ENCODE data around the gene STXBP5L. TPM values are rescaled to one million over a fixed set of nuclear protein-coding genes. Genes with fewer than 3 reads are reported as not detected.

The STXBP5L gene
- total RNA-seq, 6 experiments from 2014 or later = not detected

DNA sequence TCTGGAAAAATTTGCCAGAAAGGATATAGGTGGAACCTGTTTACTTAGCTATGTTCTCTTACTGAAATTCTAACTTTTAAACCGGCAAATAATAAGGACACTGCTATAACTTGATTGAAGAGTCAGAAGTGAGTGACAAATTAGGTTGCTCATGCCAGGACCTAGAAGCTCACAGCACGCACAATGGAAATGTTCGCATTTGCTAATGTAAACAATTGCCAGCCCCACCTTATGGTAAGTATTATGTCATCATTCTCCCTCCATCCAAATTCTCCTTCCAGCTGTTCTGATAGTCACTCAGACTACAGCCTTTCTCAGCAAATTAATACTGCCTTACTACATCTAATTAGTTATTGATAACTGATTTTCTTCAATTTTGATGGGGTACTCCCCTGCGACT is 4.8 kb upstream of the STXBP5L start:
- 58% methylated on average over 4 of the region's 4 CpGs for WGBS (ENCODE audit: insufficient coverage, low coverage, low lambda C conversion rate, missing lambda C conversion rate)

DNA sequence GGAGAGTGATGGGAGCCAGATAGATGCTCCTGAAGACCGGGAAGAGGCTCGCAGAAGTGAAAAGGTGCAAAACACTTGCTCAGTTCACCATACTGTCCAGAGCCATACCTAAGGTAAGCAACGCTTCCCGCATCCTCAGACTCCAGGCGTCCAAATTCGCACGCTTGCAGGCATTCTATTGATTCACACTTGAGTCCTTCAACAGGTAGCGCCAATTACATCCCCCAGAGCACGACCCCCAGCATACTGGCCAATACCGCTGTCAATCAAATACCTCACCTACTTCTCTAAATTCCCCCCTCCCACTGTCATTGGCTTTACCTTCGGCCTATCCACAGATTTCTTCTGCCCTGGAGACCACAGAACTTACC is 361 bp upstream of the STXBP5L start:
- no peak overlapping the region for H3K27ac ChIP-seq
- 8% methylated on average over 4 of the region's 11 CpGs for WGBS (ENCODE audit: insufficient coverage, low coverage, low lambda C conversion rate, missing lambda C conversion rate)
- H3K4me3 ChIP-seq = peak overlapping the region in 1 of 3 donors; percentile 39
- no peak for TF ChIP-seq POLR2A (IDR thresholded peaks at IDR 0.05)
- TF ChIP-seq, protein P1, sequence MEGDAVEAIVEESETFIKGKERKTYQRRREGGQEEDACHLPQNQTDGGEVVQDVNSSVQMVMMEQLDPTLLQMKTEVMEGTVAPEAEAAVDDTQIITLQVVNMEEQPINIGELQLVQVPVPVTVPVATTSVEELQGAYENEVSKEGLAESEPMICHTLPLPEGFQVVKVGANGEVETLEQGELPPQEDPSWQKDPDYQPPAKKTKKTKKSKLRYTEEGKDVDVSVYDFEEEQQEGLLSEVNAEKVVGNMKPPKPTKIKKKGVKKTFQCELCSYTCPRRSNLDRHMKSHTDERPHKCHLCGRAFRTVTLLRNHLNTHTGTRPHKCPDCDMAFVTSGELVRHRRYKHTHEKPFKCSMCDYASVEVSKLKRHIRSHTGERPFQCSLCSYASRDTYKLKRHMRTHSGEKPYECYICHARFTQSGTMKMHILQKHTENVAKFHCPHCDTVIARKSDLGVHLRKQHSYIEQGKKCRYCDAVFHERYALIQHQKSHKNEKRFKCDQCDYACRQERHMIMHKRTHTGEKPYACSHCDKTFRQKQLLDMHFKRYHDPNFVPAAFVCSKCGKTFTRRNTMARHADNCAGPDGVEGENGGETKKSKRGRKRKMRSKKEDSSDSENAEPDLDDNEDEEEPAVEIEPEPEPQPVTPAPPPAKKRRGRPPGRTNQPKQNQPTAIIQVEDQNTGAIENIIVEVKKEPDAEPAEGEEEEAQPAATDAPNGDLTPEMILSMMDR (IDR thresholded peaks at IDR 0.05) = no peak
- no peaks in the 10 kb centered on the region for H3K4me1 ChIP-seq
- intact Hi-C loops (cut with DNase I) = no loop called here
- DNase-seq (no peak), ATAC-seq (peak in 1 of 4 donors; percentile 11)
- H3K9me3 ChIP-seq = no peaks in the 10 kb centered on the region
- H3K27me3 ChIP-seq = peaks cover 5 to 23% of the 10 kb centered on the region in 2 donors
- H3K36me3 ChIP-seq = no peaks in the 10 kb centered on the region

More for the DNA sequence above, 4.8 kb upstream of the STXBP5L start:
- TF ChIP-seq, protein P1 (IDR thresholded peaks at IDR 0.05) = no peak
- TF ChIP-seq POLR2A (IDR thresholded peaks at IDR 0.05) = no peak
- ATAC-seq (no peak), DNase-seq (no peak)
- intact Hi-C loops (cut with DNase I) = no loop called here
- Histone ChIP-seq H3K4me1 (no peaks in the 10 kb centered on the region), H3K27ac (no peak overlapping the region), H3K27me3 (no peaks in the 10 kb centered on the region), H3K36me3 (no peaks in the 10 kb centered on the region), H3K9me3 (no peaks in the 10 kb centered on the region), H3K4me3 (no peak overlapping the region)

DNA sequence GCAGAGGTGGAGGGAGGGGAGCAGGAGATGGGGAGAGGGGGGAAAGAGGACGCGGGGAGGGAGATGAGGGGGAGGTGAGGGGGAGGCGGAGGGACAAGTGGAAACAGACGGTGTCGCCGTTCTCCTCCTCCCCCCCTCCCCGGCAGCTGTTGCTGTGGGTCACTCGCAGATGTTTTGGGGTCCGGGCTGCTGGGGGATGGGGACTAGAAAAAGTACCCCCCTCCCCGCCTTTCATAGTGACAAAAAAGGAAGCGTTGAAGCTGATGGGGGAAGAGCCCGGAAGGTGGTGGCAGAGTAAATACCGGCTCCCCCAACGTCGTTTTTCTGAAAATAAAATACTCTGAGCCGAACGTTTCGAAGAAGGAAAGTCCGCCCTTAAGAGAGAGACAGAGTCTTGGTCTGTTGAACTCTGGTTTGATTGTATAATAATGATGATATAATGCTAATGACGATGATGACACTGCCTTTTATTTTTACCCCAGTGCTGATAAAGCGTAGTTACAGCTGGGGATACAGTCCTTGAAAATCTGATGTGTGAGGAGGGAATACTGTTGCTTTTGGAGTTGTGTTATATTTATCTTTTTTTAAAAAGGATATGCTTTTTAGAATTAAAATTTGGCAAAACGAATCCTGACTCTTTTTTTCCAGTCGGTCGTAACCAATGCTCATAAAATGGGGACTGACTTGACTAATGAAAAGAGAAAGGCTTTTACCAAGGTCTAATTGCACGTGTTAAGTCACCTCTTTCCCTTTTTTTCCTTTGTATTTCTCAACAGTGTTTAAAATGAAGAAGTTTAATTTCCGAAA is 993 bp downstream of the STXBP5L start:
- H3K4me1 ChIP-seq = no peaks in the 10 kb centered on the region
- no peak overlapping the region for H3K4me3 ChIP-seq
- TF ChIP-seq, protein P1 (IDR thresholded peaks at IDR 0.05) = no peak
- TF ChIP-seq POLR2A (IDR thresholded peaks at IDR 0.05) = no peak
- intact Hi-C loops (cut with DNase I) = no loop called here
- H3K27ac ChIP-seq = no peak overlapping the region
- H3K9me3 ChIP-seq = no peaks in the 10 kb centered on the region
- no peak for DNase-seq
- no peaks in the 10 kb centered on the region for H3K36me3 ChIP-seq
- no peak for ATAC-seq
- peaks cover 5 to 23% of the 10 kb centered on the region in 2 donors for H3K27me3 ChIP-seq
- WGBS (ENCODE audit: insufficient coverage, low coverage, low lambda C conversion rate, missing lambda C conversion rate) = 4% methylated on average over 26 of the region's 26 CpGs

DNA sequence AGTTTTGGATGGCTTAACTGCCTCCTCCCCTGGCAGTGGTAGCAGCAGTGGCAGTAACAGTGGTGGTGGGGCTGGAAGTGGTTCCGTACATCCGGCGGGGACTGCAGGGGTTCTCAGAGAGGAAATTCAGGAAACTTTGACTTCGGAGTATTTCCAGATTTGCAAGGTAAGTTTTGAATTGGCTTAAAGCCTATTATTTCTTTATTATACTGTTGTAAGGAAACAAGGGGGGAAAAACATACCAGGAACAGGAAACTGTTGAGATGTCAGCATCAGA is 1.5 kb downstream of the STXBP5L start:
- DNase-seq (no peak), ATAC-seq (no peak)
- intact Hi-C loops (cut with DNase I) = no loop called here
- 8% methylated on average over 4 of the region's 4 CpGs for WGBS (ENCODE audit: insufficient coverage, low coverage, low lambda C conversion rate, missing lambda C conversion rate)
- Histone ChIP-seq H3K4me3 (no peak overlapping the region), H3K36me3 (no peaks in the 10 kb centered on the region), H3K4me1 (no peaks in the 10 kb centered on the region), H3K9me3 (no peaks in the 10 kb centered on the region), H3K27me3 (peaks cover 5 to 23% of the 10 kb centered on the region in 2 donors), H3K27ac (no peak overlapping the region)
- TF ChIP-seq, protein P1 (IDR thresholded peaks at IDR 0.05) = no peak
- TF ChIP-seq POLR2A (IDR thresholded peaks at IDR 0.05) = no peak
